HTERT RPE-1 (cell line): ENCODE measurements around the gene AREL1.

Experiments used
- in situ Hi-C: fragments of 300-500 bp; cut with MboI; formaldehyde crosslinking; loops from 4 replicates; pipeline ENCODE4 v1.14.3; 2020; ENCODE audit warnings: low sequenced_read_pairs

Gene AREL1

GRCh38 chr14:74661726-74662450, 51.0 kb downstream of the AREL1 start:
- in situ Hi-C loops: no loop called here

- in situ Hi-C loops: no loop called here
Observed at GRCh38 chr14:74660863-74661262, 52.0 kb downstream of the AREL1 start.

GRCh38 chr14:74660167-74660566, 52.7 kb downstream of the AREL1 start:
- in situ Hi-C loops: no loop called here

- in situ Hi-C loops: no loop called here
Observed at GRCh38 chr14:74658535-74659131, 54.2 kb downstream of the AREL1 start.

GRCh38 chr14:74656964-74657363, 55.9 kb downstream of the AREL1 start:
- in situ Hi-C loops: no loop called here

GRCh38 chr14:74655599-74656395, 57.1 kb downstream of the AREL1 start:
- in situ Hi-C loops: no loop called here

GRCh38 chr14:74654931-74655330, 57.9 kb downstream of the AREL1 start:
- in situ Hi-C loops: no loop called here

- in situ Hi-C loops: no loop called here
Observed at GRCh38 chr14:74653386-74654138, 59.3 kb downstream of the AREL1 start.

- in situ Hi-C loops: no loop called here
Observed at GRCh38 chr14:74652541-74652940, 60.3 kb downstream of the AREL1 start.

GRCh38 chr14:74650927-74651686, 61.8 kb downstream of the AREL1 start:
- in situ Hi-C loops: no loop called here

GRCh38 chr14:74649673-74650072, 63.2 kb downstream of the AREL1 start:
- in situ Hi-C loops: no loop called here

- in situ Hi-C loops: no loop called here
Observed at GRCh38 chr14:74649167-74649566, 63.7 kb downstream of the AREL1 start.

- in situ Hi-C loops: no loop called here
Observed at GRCh38 chr14:74648601-74649000, 64.3 kb downstream of the AREL1 start.

GRCh38 chr14:74647678-74648461, 65.0 kb downstream of the AREL1 start:
- in situ Hi-C loops: no loop called here

GRCh38 chr14:74647061-74647677, 65.7 kb downstream of the AREL1 start:
- in situ Hi-C loops: no loop called here

- in situ Hi-C loops: no loop called here
Observed at GRCh38 chr14:74645756-74646470, 67.0 kb downstream of the AREL1 start.

GRCh38 chr14:74645244-74645643, 67.6 kb downstream of the AREL1 start:
- in situ Hi-C loops: no loop called here

- in situ Hi-C loops: no loop called here
Observed at GRCh38 chr14:74641601-74642391, 71.1 kb downstream of the AREL1 start.
